ENCODE measurements around the gene IQCH.
"Not testable (repeated sequence)": the region's sequence is repeated elsewhere in the genome, so short reads cannot be mapped to it uniquely, and the experiment has no call there.

IQCH gene

DNA sequence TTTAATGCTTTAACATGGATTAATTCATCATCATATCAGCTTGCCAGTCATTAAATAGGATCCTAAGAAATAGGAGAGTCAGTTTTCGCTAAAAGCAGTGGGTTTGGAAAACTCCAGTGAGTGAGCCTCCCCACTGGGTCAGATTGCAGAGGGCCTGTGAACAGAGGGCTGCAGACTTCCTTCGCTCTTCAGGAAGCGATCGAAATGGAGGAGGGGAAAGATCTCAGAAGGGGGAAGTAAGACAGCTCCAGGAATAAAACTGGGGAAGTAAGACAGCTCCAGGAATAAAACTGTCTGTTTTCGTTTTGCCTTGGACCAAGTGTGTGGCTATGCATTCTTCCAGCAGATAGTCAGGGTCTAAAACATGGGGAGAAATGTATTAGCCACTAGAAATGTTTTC, 141.5 kb downstream of the IQCH start:
- peak; percentile 58 for DNase-seq (ENCODE audit: low spot score)

- no peak for DNase-seq (ENCODE audit: low spot score)
These were observed 142.6 kb downstream of the IQCH start for GRCh38 chr15:67397139-67397538.

GRCh38 chr15:67399925-67400324, 145.3 kb downstream of the IQCH start:
- DNase-seq (ENCODE audit: low spot score) = no peak

- DNase-seq (ENCODE audit: low spot score) = no peak
These were observed 146.3 kb downstream of the IQCH start for GRCh38 chr15:67400890-67401289.

- DNase-seq (ENCODE audit: low spot score) = no peak
These were observed 146.8 kb downstream of the IQCH start for GRCh38 chr15:67401336-67401735.

- no peak for DNase-seq (ENCODE audit: low spot score)
These were observed 149.0 kb downstream of the IQCH start for GRCh38 chr15:67403428-67404154.

DNA sequence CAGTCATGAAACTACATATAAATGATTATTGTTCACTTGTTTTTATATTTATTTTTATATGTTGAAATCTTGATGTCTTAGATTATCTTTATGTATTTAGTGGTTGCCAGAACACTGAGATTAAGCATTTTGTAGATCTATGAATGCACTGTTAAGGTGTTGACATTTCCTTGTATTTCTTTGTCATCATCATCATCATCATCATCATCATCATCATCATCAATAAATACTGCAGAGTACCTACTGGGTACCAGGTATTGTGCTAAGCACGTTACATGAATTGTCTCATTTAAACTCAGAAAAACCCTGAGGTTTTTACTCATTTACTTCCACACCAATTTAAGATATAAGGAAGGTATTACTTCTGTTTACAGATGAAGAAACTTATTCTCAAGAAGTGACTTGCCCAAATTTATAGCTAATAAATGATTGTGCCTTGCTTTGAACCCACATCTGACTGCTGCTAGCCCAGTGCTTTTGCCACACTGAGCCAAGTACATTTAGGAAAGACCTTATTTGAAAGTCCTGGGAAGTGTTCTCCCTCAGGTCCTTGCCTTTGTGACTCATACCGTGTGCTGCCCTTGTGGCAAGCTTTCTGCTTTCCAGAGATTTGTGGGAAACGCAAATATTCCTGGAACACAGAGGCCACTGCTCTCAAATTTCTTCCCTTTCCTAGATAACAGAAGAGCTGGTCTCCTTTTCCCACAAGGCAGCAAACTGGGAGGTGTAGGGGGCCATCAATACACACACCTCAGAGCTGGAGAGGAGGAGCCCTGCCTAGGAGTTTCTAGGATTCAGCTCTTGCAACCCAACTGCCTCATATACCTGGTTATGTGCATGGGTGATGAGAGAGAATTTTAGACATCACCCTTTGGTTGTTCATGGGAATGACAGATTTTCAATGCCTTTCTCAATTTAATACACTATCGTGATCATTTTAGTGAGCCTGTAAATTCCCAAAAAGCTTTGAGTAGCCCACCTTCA, 150.9 kb downstream of the IQCH start:
- DNase-seq (ENCODE audit: low spot score) = no peak

DNA sequence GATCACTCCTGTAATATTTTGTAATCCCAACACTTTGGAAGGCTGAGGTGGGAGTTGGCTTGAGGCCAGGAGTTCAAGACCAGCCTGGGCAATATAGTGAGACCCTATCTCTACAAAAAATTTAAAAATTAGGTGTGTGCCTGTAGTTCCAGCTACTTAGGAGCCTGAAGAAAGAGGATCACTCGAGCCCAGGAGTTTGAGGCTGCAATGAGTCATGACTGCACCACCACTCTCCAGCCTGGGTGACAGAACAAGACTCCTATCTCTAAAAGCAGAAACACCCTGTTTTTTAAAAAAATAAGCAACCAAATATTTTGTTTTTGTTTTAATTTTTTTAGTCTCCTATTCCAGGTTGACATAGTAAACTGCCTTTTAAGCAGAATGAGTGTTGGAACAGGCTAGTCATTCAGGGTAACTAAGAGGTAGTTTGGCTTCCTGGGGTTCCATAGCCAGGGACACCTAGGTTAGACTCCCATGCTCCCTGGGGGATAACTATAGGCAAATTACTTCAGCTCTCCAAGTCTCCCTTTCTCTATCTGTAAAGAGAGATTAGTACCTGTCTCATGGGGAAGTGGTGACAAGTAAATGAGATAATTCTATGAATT, 151.8 kb downstream of the IQCH start:
- DNase-seq (ENCODE audit: low spot score) = no peak

DNA sequence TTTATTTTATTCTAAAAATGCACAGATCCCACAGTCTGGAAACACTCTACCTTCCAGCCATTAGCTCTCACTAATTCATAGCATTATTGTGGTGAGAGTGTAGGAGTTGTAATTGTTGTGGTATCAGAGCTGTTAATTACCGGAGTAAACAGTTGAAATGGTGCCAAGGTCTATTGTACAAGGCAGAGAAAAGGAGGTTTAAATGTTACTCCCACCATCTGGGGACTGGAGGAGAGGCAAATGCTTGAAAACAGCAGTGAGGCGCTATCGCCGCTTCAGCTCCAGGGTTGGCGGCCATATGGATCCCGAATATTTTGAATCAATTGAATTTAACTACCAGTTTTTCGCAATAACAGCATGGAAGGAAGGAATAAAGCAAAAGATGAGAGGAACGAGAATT, 153.2 kb downstream of the IQCH start:
- no peak for DNase-seq (ENCODE audit: low spot score)

DNA sequence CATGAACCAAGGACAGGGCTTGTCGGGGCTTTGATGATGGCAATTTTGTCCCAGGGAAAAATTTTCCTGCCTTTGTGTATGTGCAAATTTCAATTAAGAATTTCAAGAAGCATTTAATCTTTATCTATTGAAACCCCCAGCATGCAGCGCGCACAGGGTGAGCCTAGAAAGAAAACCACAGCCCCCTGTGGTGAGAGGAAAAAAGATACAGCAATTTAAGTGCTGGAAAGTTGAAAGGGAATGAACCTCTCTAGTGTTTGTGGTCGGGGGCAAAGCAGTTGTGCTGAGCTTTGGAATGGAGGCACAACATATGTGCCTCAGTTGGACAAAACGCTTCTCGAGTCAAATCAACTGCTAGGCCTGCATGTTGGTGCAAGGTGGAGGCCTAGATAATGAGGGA, 154.6 kb downstream of the IQCH start:
- DNase-seq (ENCODE audit: low spot score) = no peak

- DNase-seq (ENCODE audit: low spot score) = no peak
These were observed 156.9 kb downstream of the IQCH start for GRCh38 chr15:67411486-67411885.

GRCh38 chr15:67413770-67414390, 159.3 kb downstream of the IQCH start:
- DNase-seq (ENCODE audit: low spot score) = no peak

DNA sequence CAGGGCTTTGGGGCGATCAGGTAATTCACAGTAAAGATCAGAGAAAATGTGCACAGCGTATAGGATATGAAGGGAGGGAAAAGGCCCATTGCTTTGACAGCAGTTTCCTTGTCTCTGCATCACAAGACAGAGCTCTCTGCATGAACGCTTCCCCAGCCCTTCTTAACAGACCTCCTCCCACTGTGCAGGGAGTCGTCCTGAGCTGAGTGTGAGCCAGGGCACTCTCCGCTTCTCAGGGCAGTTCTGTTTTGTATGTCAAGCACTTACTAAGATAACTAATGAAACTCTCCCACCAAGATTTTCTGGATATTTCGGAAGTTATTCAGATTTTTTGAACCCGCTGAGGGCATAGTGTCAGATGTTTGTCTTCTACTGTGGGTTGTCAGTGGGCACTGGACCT, 160.6 kb downstream of the IQCH start:
- DNase-seq (ENCODE audit: low spot score) = no peak

GRCh38 chr15:67416891-67417290, 162.3 kb downstream of the IQCH start:
- no peak for DNase-seq (ENCODE audit: low spot score)

GRCh38 chr15:67419705-67420104, 165.1 kb downstream of the IQCH start:
- no peak for DNase-seq (ENCODE audit: low spot score)

DNA sequence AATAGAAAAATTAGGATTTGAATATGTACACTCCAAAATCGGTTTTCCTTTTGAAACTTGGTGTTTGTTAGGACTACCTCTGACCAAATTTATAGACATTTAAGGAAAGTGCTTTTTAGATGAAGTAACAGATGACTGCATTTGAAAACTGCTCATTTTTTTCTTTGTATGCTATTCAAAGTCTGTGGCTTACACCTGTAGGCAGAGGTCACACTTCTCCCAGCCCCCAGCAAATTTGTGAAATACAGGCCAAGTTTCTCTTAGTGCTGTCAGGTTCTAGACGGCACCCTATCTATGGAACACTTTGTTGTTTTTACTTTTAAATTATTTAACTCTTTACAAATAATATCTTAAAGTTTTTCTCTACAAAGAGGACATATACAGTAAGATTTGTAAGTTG, 165.6 kb downstream of the IQCH start:
- DNase-seq (ENCODE audit: low spot score) = no peak

- no peak for DNase-seq (ENCODE audit: low spot score)
These were observed 166.5 kb downstream of the IQCH start for GRCh38 chr15:67421105-67421504.

DNA sequence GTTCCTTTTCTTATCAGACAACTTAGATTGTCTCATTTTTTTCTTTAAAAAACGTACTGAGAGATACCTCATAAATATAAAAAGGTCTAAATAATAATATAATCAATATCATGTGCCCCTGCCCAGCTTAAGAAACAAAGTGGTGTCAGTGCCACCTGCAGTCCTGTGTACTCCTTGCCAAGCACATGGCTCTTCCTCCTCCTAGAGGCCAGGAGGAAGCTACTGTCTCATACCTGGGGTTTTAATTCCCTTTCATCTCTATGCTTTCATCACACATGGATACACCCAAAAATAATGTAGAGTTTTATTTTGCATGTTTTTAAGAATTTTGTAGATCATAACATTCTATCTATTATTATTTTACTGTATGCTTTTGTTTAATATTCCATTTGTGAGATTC, 167.7 kb downstream of the IQCH start:
- no peak for DNase-seq (ENCODE audit: low spot score)

DNA sequence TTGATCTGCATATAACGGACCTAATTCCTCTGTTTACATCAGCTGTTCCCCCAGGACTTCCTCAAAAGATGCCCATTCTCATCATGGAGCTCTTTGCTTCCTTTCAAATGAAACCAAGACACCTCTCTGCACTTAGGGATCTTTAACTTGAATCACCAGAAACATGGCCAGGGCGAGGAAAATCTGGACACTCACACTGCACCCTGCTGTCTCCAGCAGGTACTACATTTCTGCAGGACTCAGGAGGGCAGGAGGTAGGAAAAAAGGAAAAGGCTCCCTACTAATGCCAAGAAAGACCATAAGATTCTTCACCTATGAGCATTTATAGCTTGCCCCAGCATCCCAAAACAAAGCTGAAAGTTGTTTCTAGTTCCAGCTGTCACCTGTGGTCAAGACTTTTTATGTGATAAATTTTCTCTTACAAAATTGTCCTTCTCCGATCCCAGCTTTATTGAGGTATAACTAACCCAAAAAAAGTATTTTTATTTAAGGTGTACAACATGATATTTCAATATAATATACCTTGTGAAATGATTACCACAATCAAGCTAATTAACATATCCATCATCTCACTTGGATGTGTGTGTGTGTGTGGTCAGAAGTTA, 179.0 kb downstream of the IQCH start:
- DNase-seq (ENCODE audit: low spot score) = peak; percentile 21

GRCh38 chr15:67436351-67437250, 182.0 kb downstream of the IQCH start:
- not testable (repeated sequence) for DNase-seq (ENCODE audit: low spot score)

DNA sequence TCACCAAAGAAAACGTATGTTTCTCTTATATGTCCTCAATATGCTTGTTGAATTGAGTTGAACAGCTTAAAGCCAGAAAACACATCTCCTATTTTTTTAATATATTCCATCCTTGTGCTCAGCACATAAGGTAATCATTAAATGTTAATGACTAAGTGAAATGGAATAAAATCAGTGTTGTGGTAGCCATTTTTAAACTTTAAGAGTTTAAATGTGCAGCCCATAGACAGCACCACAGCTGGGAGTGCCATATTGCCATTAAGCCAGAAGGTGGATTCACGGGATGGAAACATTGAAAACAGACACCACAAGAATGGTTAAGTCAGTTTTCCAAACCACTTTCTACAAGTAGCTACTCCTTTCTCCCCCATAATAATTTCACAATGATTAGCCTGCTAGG, 189.5 kb downstream of the IQCH start:
- no peak for DNase-seq (ENCODE audit: low spot score)

All from Ammon's horn (tissue), 1 donor.